ENCODE results near the gene PTPRC. TPM values are rescaled to one million over a fixed set of nuclear protein-coding genes. Genes with fewer than 3 reads are reported as not detected.

The PTPRC gene
- total RNA-seq, 1 experiment from 2014 or later: not detected

DNA sequence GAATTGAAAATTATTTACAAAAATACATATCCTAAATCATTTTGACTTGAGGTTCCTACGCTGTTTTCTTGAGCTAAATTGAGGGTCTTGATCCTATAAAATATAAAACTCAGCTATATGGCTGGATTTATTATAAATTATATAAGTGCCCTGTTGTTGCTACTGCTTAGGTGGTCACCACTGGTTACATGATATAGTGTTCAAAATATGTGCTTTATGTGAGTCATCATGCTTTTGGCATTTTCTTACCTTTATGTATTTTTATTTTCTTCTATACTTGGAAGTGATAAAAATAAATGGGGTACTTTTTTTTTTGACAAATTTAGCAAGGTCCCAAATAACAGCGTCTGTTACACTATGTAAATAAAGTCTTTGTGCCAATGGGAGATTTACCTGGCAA, 31.1 kb upstream of the PTPRC start:
- intact Hi-C loops (cut with micrococcal nuclease; ENCODE audit: unreplicated experiment): no loop called here
- no peak for DNase-seq (ENCODE audit: low spot score)
- TF ChIP-seq, protein P1, sequence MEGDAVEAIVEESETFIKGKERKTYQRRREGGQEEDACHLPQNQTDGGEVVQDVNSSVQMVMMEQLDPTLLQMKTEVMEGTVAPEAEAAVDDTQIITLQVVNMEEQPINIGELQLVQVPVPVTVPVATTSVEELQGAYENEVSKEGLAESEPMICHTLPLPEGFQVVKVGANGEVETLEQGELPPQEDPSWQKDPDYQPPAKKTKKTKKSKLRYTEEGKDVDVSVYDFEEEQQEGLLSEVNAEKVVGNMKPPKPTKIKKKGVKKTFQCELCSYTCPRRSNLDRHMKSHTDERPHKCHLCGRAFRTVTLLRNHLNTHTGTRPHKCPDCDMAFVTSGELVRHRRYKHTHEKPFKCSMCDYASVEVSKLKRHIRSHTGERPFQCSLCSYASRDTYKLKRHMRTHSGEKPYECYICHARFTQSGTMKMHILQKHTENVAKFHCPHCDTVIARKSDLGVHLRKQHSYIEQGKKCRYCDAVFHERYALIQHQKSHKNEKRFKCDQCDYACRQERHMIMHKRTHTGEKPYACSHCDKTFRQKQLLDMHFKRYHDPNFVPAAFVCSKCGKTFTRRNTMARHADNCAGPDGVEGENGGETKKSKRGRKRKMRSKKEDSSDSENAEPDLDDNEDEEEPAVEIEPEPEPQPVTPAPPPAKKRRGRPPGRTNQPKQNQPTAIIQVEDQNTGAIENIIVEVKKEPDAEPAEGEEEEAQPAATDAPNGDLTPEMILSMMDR (conservative IDR thresholded peaks at IDR 0.05; ENCODE audit: low read depth, low read length): no peak
- TF ChIP-seq EZH2 (IDR thresholded peaks at IDR 0.05; ENCODE audit: borderline replicate concordance, low read depth, low read length, poor library complexity, severe bottlenecking): no peak
- H3K27ac ChIP-seq (ENCODE audit: low read depth, low read length, poor library complexity, severe bottlenecking): no peak overlapping the region
- no peaks in the 10 kb centered on the region for H3K36me3 ChIP-seq (ENCODE audit: insufficient read depth, low read length, poor library complexity, severe bottlenecking)
- CTCF ChIA-PET: no interaction called here
- POLR2A ChIA-PET (ENCODE audit: low non-redundant PET): no interaction called here
- no peaks in the 10 kb centered on the region for H3K27me3 ChIP-seq (replicated peaks; ENCODE audit: insufficient read depth, low read depth, low read length, poor library complexity)
- H3K4me3 ChIP-seq (ENCODE audit: low read depth, low read length, poor library complexity, severe bottlenecking): no peak overlapping the region
- H3K9me3 ChIP-seq (ENCODE audit: low read depth, low read length, poor library complexity, severe bottlenecking): no peaks in the 10 kb centered on the region
- no peaks in the 10 kb centered on the region for H3K4me1 ChIP-seq (ENCODE audit: insufficient read depth, low read length, poor library complexity, severe bottlenecking)
- BruUV-seq (replicated peaks): no TSS peak

DNA sequence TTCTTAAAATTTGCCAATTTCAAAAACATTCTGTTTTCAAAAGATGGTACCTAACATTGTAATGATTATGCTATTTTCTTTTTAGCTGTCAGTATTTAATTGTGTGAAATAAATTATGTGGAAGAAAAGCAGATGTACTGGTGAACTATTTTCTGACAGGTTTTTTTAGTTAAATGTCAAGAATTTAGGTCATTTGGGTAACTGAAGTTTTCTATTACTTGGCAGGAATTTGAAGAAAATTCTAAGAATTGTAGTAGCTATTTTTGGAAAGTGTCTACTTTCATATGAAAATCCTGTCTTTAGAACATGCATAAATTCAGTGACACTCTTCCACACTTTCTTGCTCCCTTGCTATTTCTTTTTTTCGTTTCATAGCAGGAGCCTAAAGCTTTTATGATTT, 28.5 kb upstream of the PTPRC start:
- CTCF ChIA-PET: no interaction called here
- TF ChIP-seq EZH2 (IDR thresholded peaks at IDR 0.05; ENCODE audit: borderline replicate concordance, low read depth, low read length, poor library complexity, severe bottlenecking): no peak
- TF ChIP-seq, protein P1 (conservative IDR thresholded peaks at IDR 0.05; ENCODE audit: low read depth, low read length): no peak
- Histone ChIP-seq H3K27ac (ENCODE audit: low read depth, low read length, poor library complexity, severe bottlenecking) (no peak overlapping the region), H3K4me1 (ENCODE audit: insufficient read depth, low read length, poor library complexity, severe bottlenecking) (no peaks in the 10 kb centered on the region), H3K4me3 (ENCODE audit: low read depth, low read length, poor library complexity, severe bottlenecking) (no peak overlapping the region), H3K27me3 (replicated peaks; ENCODE audit: insufficient read depth, low read depth, low read length, poor library complexity) (no peaks in the 10 kb centered on the region), H3K36me3 (ENCODE audit: insufficient read depth, low read length, poor library complexity, severe bottlenecking) (no peaks in the 10 kb centered on the region), H3K9me3 (ENCODE audit: low read depth, low read length, poor library complexity, severe bottlenecking) (no peaks in the 10 kb centered on the region)
- no TSS peak for BruUV-seq (replicated peaks)
- intact Hi-C loops (cut with micrococcal nuclease; ENCODE audit: unreplicated experiment): no loop called here
- no peak for DNase-seq (ENCODE audit: low spot score)
- POLR2A ChIA-PET (ENCODE audit: low non-redundant PET): no interaction called here

DNA sequence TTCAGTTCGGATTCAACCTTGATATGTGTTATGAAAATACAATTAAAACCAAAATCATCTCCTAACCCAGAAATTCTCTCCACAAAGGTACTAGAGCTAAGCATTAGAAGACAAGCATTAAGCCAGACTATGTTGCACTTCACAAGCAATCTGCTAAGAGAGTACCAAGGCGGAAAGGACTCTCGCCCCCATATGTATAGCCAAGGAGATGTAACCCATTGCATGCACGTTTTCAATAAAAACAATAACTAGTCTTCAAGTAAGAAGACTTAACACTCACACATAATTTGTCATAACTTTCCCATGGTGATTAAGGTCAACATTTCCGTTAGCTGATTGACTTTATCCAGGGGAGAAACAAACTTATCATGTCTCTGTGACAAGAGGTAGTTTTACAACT, 27.6 kb upstream of the PTPRC start:
- H3K36me3 ChIP-seq (ENCODE audit: insufficient read depth, low read length, poor library complexity, severe bottlenecking): no peaks in the 10 kb centered on the region
- H3K9me3 ChIP-seq (ENCODE audit: low read depth, low read length, poor library complexity, severe bottlenecking): no peaks in the 10 kb centered on the region
- intact Hi-C loops (cut with micrococcal nuclease; ENCODE audit: unreplicated experiment): no loop called here
- H3K27ac ChIP-seq (ENCODE audit: low read depth, low read length, poor library complexity, severe bottlenecking): no peak overlapping the region
- H3K4me1 ChIP-seq (ENCODE audit: insufficient read depth, low read length, poor library complexity, severe bottlenecking): no peaks in the 10 kb centered on the region
- ChIA-PET POLR2A (ENCODE audit: low non-redundant PET) (no interaction called here), CTCF (no interaction called here)
- TF ChIP-seq, protein P1 (conservative IDR thresholded peaks at IDR 0.05; ENCODE audit: low read depth, low read length): no peak
- TF ChIP-seq EZH2 (IDR thresholded peaks at IDR 0.05; ENCODE audit: borderline replicate concordance, low read depth, low read length, poor library complexity, severe bottlenecking): no peak
- BruUV-seq (replicated peaks): no TSS peak
- DNase-seq (ENCODE audit: low spot score): no peak
- no peak overlapping the region for H3K4me3 ChIP-seq (ENCODE audit: low read depth, low read length, poor library complexity, severe bottlenecking)
- no peaks in the 10 kb centered on the region for H3K27me3 ChIP-seq (replicated peaks; ENCODE audit: insufficient read depth, low read depth, low read length, poor library complexity)

All from A673 (cell line).